HepG2 (cell line): ENCODE measurements around the gene MYH7. TPM values are rescaled to one million over a fixed set of nuclear protein-coding genes. Genes with fewer than 3 reads are reported as not detected.

Experiments used
- CHCHD3 ChIP-seq: sonication (generic); formaldehyde crosslinking; IDR thresholded peaks from 2 replicates; pipeline ENCODE4 v1.8.0; 2022; ENCODE audit warnings: mild to moderate bottlenecking, missing genetic modification reagents, moderate library complexity
- E2F5 ChIP-seq: sonication (generic); formaldehyde crosslinking; conservative IDR thresholded peaks from 2 replicates; pipeline ENCODE4 v1.4.0; 2020; ENCODE audit warnings: missing genetic modification reagents
- EZH2 ChIP-seq: conservative IDR thresholded peaks from 2 replicates; pipeline ENCODE4 v1.6.1; 2012; ENCODE audit warnings: mild to moderate bottlenecking, low read depth, low read length, moderate library complexity
- FOSL1 ChIP-seq: sonication (generic); formaldehyde crosslinking; IDR thresholded peaks from 2 replicates; pipeline ENCODE4 v1.9.0; 2021; ENCODE audit warnings: missing genetic modification reagents, borderline replicate concordance
- FOXA1 ChIP-seq, 2 experiments: fragments of 450-650 bp in 1 of 2; sonication (generic) in 1 of 2; formaldehyde crosslinking in 1 of 2; IDR thresholded peaks; 2 replicates each; pipeline versions ENCODE4 v1.4.0 to v1.6.1; 2016 to 2020; ENCODE audit warnings: missing genetic modification reagents in 1 of 2
- MAFF ChIP-seq: IDR thresholded peaks from 2 replicates; pipeline ENCODE4 v1.6.1; 2011; ENCODE audit warnings: low read depth, low read length, improper control_type of control experiment
- NR1H2 ChIP-seq: sonication (generic); formaldehyde crosslinking; IDR thresholded peaks from 2 replicates; pipeline ENCODE4 v1.8.1; 2022; ENCODE audit warnings: low read depth, missing genetic modification reagents, borderline replicate concordance
- NRL ChIP-seq: sonication (generic); formaldehyde crosslinking; IDR thresholded peaks from 2 replicates; pipeline ENCODE4 v1.5.0; 2020; ENCODE audit warnings: missing genetic modification reagents, mild to moderate bottlenecking, moderate library complexity, borderline replicate concordance
- PRDM15 ChIP-seq: sonication (generic); formaldehyde crosslinking; IDR thresholded peaks from 2 replicates; pipeline ENCODE4 v1.4.0; 2020; ENCODE audit warnings: missing genetic modification reagents
- RORA ChIP-seq: sonication (generic); formaldehyde crosslinking; IDR thresholded peaks from 2 replicates; pipeline ENCODE4 v1.5.0; 2020; ENCODE audit warnings: mild to moderate bottlenecking, missing genetic modification reagents, moderate library complexity
- SALL2 ChIP-seq: sonication (generic); formaldehyde crosslinking; IDR thresholded peaks from 2 replicates; pipeline ENCODE4 v1.8.1; 2023; ENCODE audit warnings: mild to moderate bottlenecking, missing genetic modification reagents, inconsistent platforms
- SNAPC4 ChIP-seq: sonication (generic); formaldehyde crosslinking; IDR thresholded peaks from 2 replicates; pipeline ENCODE4 v1.4.0; 2020; ENCODE audit warnings: mild to moderate bottlenecking, missing genetic modification reagents
- STAG1 ChIP-seq: sonication (generic); formaldehyde crosslinking; IDR thresholded peaks from 2 replicates; pipeline ENCODE4 v1.4.0; 2020; ENCODE audit warnings: missing genetic modification reagents
- TARDBP ChIP-seq: sonication (generic); formaldehyde crosslinking; IDR thresholded peaks from 2 replicates; pipeline ENCODE4 v1.8.0; 2022; ENCODE audit warnings: mild to moderate bottlenecking, missing genetic modification reagents
- TEF ChIP-seq: sonication (generic); formaldehyde crosslinking; IDR thresholded peaks from 2 replicates; pipeline ENCODE4 v1.5.0; 2020; ENCODE audit warnings: missing genetic modification reagents
- TOE1 ChIP-seq: sonication (generic); formaldehyde crosslinking; IDR thresholded peaks from 2 replicates; pipeline ENCODE4 v1.4.0; 2020; ENCODE audit warnings: mild to moderate bottlenecking, missing genetic modification reagents
- ZFP36L1 ChIP-seq: sonication (generic); formaldehyde crosslinking; IDR thresholded peaks from 2 replicates; pipeline ENCODE4 v1.8.0; 2022; ENCODE audit warnings: mild to moderate bottlenecking, missing genetic modification reagents, moderate library complexity
- ZMYM3 ChIP-seq: sonication (generic); formaldehyde crosslinking; IDR thresholded peaks from 2 replicates; pipeline ENCODE4 v1.5.1; 2020; ENCODE audit warnings: mild to moderate bottlenecking, missing genetic modification reagents
- ZNF12 ChIP-seq: sonication (generic); formaldehyde crosslinking; IDR thresholded peaks from 2 replicates; pipeline ENCODE4 v1.5.0; 2020; ENCODE audit warnings: missing genetic modification reagents
- ZNF138 ChIP-seq: sonication (generic); formaldehyde crosslinking; IDR thresholded peaks from 2 replicates; pipeline ENCODE4 v1.5.0; 2020; ENCODE audit warnings: mild to moderate bottlenecking, low read depth, missing genetic modification reagents
- ZNF207 ChIP-seq: fragments of 450-650 bp; IDR thresholded peaks from 2 replicates; pipeline ENCODE4 v1.6.1; 2016; ENCODE audit warnings: antibody characterized with exemption, borderline replicate concordance
- ZNF44 ChIP-seq: sonication (generic); formaldehyde crosslinking; IDR thresholded peaks from 2 replicates; pipeline ENCODE4 v1.5.1; 2020; ENCODE audit warnings: mild to moderate bottlenecking, missing genetic modification reagents
- polyA plus RNA-seq, 8 experiments: library from polyadenylated mRNA; depleted of rRNA in 3 of 8; stranded (reverse) in 7 of 8; unstranded in 1 of 8; fragments of >200 nt; fragmentation: Illumina TruSeq in 4 of 8; extraction: Trizol in 4 of 8; gene quantifications; 2 replicates each; pipeline versions ENCODE4 v1.2.1 to v1.2.3, GENCODE V29; 2011 to 2016; ENCODE audit warnings: low read depth in 4 of 8, missing spikeins in 1 of 8, mixed read lengths in 1 of 8; ENCODE audit not compliant: insufficient read depth in 1 of 8
- total RNA-seq, 5 experiments: library from RNA; depleted of rRNA; stranded (reverse); fragments of >200 nt; fragmentation: Illumina TruSeq; extraction: Trizol; gene quantifications; 2 replicates each; pipeline ENCODE4 v1.2.3, GENCODE V29; 2016; ENCODE audit warnings: low read depth in 1 of 5

Gene MYH7
- total and polyA plus RNA-seq, 2 of the 13 experiments (the other 11 are each of a cell fraction or from before 2014, with no cell fraction given): 0.04 TPM; not detected in 1

GRCh38 chr14:23468704-23469126 is 33.3 kb upstream of the MYH7 start (continued):
- TF ChIP-seq PRDM15: no peak
- TF ChIP-seq SALL2: 0 out of 2 replicates have a peak, but pooled peaks have one; percentile 26
- TF ChIP-seq TARDBP (CRISPR knock-in tag): peak; percentile 20; the same call in 1 of the 2 replicates
- no peak for TF ChIP-seq NR1H2 (CRISPR knock-in tag)
- TF ChIP-seq CHCHD3 (CRISPR knock-in tag): no peak
- no peak for TF ChIP-seq SNAPC4 (CRISPR knock-in tag)
- no peak for TF ChIP-seq NRL
- no peak for TF ChIP-seq ZNF207
- TF ChIP-seq FOXA1 (IDR thresholded peaks at IDR 0.05): no peak
- TF ChIP-seq FOXA1 (CRISPR knock-in tag; IDR thresholded peaks at IDR 0.05): no peak
- TF ChIP-seq RORA (CRISPR knock-in tag): no peak
- TF ChIP-seq EZH2: peak; percentile 49; the same call in 1 of the 2 replicates
- TF ChIP-seq E2F5 (CRISPR knock-in tag): no peak
- no peak for TF ChIP-seq ZMYM3 (CRISPR knock-in tag)
- TF ChIP-seq ZNF44 (CRISPR knock-in tag): no peak
- no peak for TF ChIP-seq TEF
- TF ChIP-seq MAFF: no peak
- TF ChIP-seq STAG1 (CRISPR knock-in tag): no peak
- TF ChIP-seq FOSL1: no peak
- no peak for TF ChIP-seq TOE1 (CRISPR knock-in tag)
- no peak for TF ChIP-seq ZNF12
- TF ChIP-seq ZFP36L1: no peak
- 0 out of 2 replicates have a peak, but pooled peaks have one; percentile 54 for TF ChIP-seq ZNF138 (CRISPR knock-in tag)
